ENCODE results near the gene KRT4. TPM values are rescaled to one million over a fixed set of nuclear protein-coding genes. Genes with fewer than 3 reads are reported as not detected.

KRT4 gene
- total RNA-seq, 1 donor from 2014 or later: not detected

- intact Hi-C loops (cut with micrococcal nuclease): no loop called here
These were observed 22.8 kb upstream of the KRT4 start for GRCh38 chr12:52836491-52837412.

- intact Hi-C loops (cut with micrococcal nuclease): no loop called here
These were observed 22.1 kb upstream of the KRT4 start for GRCh38 chr12:52836042-52836466.

- intact Hi-C loops (cut with micrococcal nuclease): no loop called here
These were observed 21.5 kb upstream of the KRT4 start for GRCh38 chr12:52835271-52836041.

GRCh38 chr12:52834727-52835001 is 20.7 kb upstream of the KRT4 start:
- intact Hi-C loops (cut with micrococcal nuclease): no loop called here

- intact Hi-C loops (cut with micrococcal nuclease): no loop called here
These were observed 20.2 kb upstream of the KRT4 start, which contains the start of gene KRT79 for GRCh38 chr12:52833922-52834726. Gene KRT79, minus strand, starts transcription at chr12:52834311. Its CDS starts 51 bp downstream, at chr12:52834260.

GRCh38 chr12:52832985-52833905 is 19.3 kb upstream of the KRT4 start:
- intact Hi-C loops (cut with micrococcal nuclease): no loop called here

- intact Hi-C loops (cut with micrococcal nuclease): no loop called here
These were observed 18.5 kb upstream of the KRT4 start for GRCh38 chr12:52832451-52832850.

- intact Hi-C loops (cut with micrococcal nuclease): no loop called here
These were observed 17.3 kb upstream of the KRT4 start for GRCh38 chr12:52831251-52831650.

GRCh38 chr12:52829986-52830770 is 16.3 kb upstream of the KRT4 start:
- intact Hi-C loops (cut with micrococcal nuclease): no loop called here

- intact Hi-C loops (cut with micrococcal nuclease): no loop called here
These were observed 14.7 kb upstream of the KRT4 start for GRCh38 chr12:52828591-52829021.

- intact Hi-C loops (cut with micrococcal nuclease): no loop called here
These were observed 14.2 kb upstream of the KRT4 start for GRCh38 chr12:52828156-52828555.

GRCh38 chr12:52827499-52828090 is 13.7 kb upstream of the KRT4 start:
- intact Hi-C loops (cut with micrococcal nuclease): no loop called here

- intact Hi-C loops (cut with micrococcal nuclease): no loop called here
These were observed 12.9 kb upstream of the KRT4 start for GRCh38 chr12:52826611-52827498.

- intact Hi-C loops (cut with micrococcal nuclease): no loop called here
These were observed 12.0 kb upstream of the KRT4 start for GRCh38 chr12:52825961-52826360.

- intact Hi-C loops (cut with micrococcal nuclease): no loop called here
These were observed 11.0 kb upstream of the KRT4 start for GRCh38 chr12:52824741-52825410.

- intact Hi-C loops (cut with micrococcal nuclease): no loop called here
These were observed 10.0 kb upstream of the KRT4 start for GRCh38 chr12:52823761-52824450.

Data from T-helper 2 cell treated with Interferon-gamma antibody and Interleukin-4, amounts not matched to agents 100 ng/mL and 5 ng/mL, for 36 hours (primary cell).